ENCODE results near the gene C12orf56. TPM values are rescaled to one million over a fixed set of nuclear protein-coding genes. Genes with fewer than 3 reads are reported as not detected.

C12orf56 gene
- total and polyA plus RNA-seq, 2 donors (not counting 3 experiments of a cell fraction or from before 2014, with no cell fraction given): 0.06 TPM; not detected in 1

- intact Hi-C loops (cut with micrococcal nuclease) (loop anchor here (1.0 to 5.0 kb wide), 7 partner anchors 19 to 378 kb away; partner anchors contain the start of gene XPOT), dilution Hi-C loops (cut with MboI; ENCODE audit: extremely low pct_ligation_motif_present, low sequenced_read_pairs) (no loop called here)
- Histone ChIP-seq H2AFZ (ENCODE audit: low read depth, low read length) (peak overlapping the region; percentile 67), H3K4me3 (replicated peaks in 1 of 3; ENCODE audit: insufficient read depth in 1 of 3, low read depth in 1 of 3, low read length in 3 of 3) (peak overlapping the region; percentile 50 to 80 (median 67)), H3K36me3 (ENCODE audit: control insufficient read depth in 2 of 2, extremely low read depth in 1 of 2, insufficient read depth in 2 of 2, low read length in 2 of 2) (no peaks in the 10 kb centered on the region), H4K20me1 (replicated peaks; ENCODE audit: control insufficient read depth, extremely low read depth, insufficient read depth, low read length) (no peaks in the 10 kb centered on the region), H3K27ac (ENCODE audit: insufficient read depth, low read depth, low read length) (peak overlapping the region; percentile 80), H3K9me3 (replicated peaks; ENCODE audit: control insufficient read depth, insufficient read depth, low read length) (no peaks in the 10 kb centered on the region), H3K9me1 (replicated peaks; ENCODE audit: control insufficient read depth, extremely low read depth, insufficient read depth, low read length) (no peaks in the 10 kb centered on the region), H3K27me3 (ENCODE audit: control insufficient read depth in 2 of 2, insufficient read depth in 2 of 2, low read length in 2 of 2) (no peaks in the 10 kb centered on the region), H3K9ac (replicated peaks; ENCODE audit: extremely low read depth, insufficient read depth, low read length) (peak overlapping the region; percentile 89), H3K4me2 (ENCODE audit: insufficient read depth, low read length) (peak overlapping the region; percentile 84), H3K79me2 (ENCODE audit: control insufficient read depth, insufficient read depth, low read length) (no peaks in the 10 kb centered on the region), H3K4me1 (ENCODE audit: control insufficient read depth, extremely low read depth, insufficient read depth, low read length) (peaks cover 7% of the 10 kb centered on the region)
- FAIRE-seq: peak; percentile 73
- no peak for TF ChIP-seq MYC (IDR thresholded peaks at IDR 0.05; ENCODE audit: low read depth, low read length)
- ChIA-PET POLR2A (no interaction called here), CTCF (interaction anchor here (0.6 to 1.5 kb wide), 4 partner anchors 15 to 395 kb away, joined by 3 to 10 read pairs (median 3); partner anchors contain the start of genes C12orf56 and SRGAP1)
- peak; percentile 83 for DNase-seq (ENCODE audit: low read depth, low spot score)
- TSS peak; percentile 75 for BruUV-seq (replicated peaks)
These were observed 168.9 kb downstream of the C12orf56 start for GRCh38 chr12:64221651-64222008.

GRCh38 chr12:64220046-64220445 lies 170.5 kb downstream of the C12orf56 start:
- Histone ChIP-seq H3K4me2 (ENCODE audit: insufficient read depth, low read length) (no peak overlapping the region), H4K20me1 (replicated peaks; ENCODE audit: control insufficient read depth, extremely low read depth, insufficient read depth, low read length) (no peaks in the 10 kb centered on the region), H3K36me3 (ENCODE audit: control insufficient read depth in 2 of 2, extremely low read depth in 1 of 2, insufficient read depth in 2 of 2, low read length in 2 of 2) (no peaks in the 10 kb centered on the region), H3K9me3 (replicated peaks; ENCODE audit: control insufficient read depth, insufficient read depth, low read length) (no peaks in the 10 kb centered on the region), H3K27ac (ENCODE audit: insufficient read depth, low read depth, low read length) (no peak overlapping the region), H3K9ac (replicated peaks; ENCODE audit: extremely low read depth, insufficient read depth, low read length) (no peak overlapping the region), H3K4me1 (ENCODE audit: control insufficient read depth, extremely low read depth, insufficient read depth, low read length) (peaks cover 7% of the 10 kb centered on the region), H3K9me1 (replicated peaks; ENCODE audit: control insufficient read depth, extremely low read depth, insufficient read depth, low read length) (no peaks in the 10 kb centered on the region), H3K79me2 (ENCODE audit: control insufficient read depth, insufficient read depth, low read length) (no peaks in the 10 kb centered on the region), H3K4me3 (replicated peaks in 1 of 3; ENCODE audit: insufficient read depth in 1 of 3, low read depth in 1 of 3, low read length in 3 of 3) (no peak overlapping the region), H2AFZ (ENCODE audit: low read depth, low read length) (no peak overlapping the region), H3K27me3 (ENCODE audit: control insufficient read depth in 2 of 2, insufficient read depth in 2 of 2, low read length in 2 of 2) (no peaks in the 10 kb centered on the region)
- FAIRE-seq (no peak), DNase-seq (ENCODE audit: low read depth, low spot score) (no peak)
- ChIA-PET CTCF (interaction anchor here (1.5 kb wide), 1 partner anchor 39 kb away, joined by 4 read pairs; no protein-coding TSS in a partner anchor), POLR2A (no interaction called here)
- no TSS peak for BruUV-seq (replicated peaks)
- intact Hi-C loops (cut with micrococcal nuclease) (loop anchor here (2.0 to 5.0 kb wide), 2 partner anchors 17 to 323 kb away; no protein-coding TSS in a partner anchor), dilution Hi-C loops (cut with MboI; ENCODE audit: extremely low pct_ligation_motif_present, low sequenced_read_pairs) (no loop called here)
- TF ChIP-seq CTCF (IDR thresholded peaks at IDR 0.05; ENCODE audit: extremely low read depth in 1 of 2, insufficient read depth in 1 of 2, low read depth in 1 of 2, low read length in 2 of 2) (no peak), POLR2AphosphoS5 (IDR thresholded peaks at IDR 0.05; ENCODE audit: insufficient read depth, low read depth, low read length) (no peak), GATA2 (IDR thresholded peaks at IDR 0.05; ENCODE audit: insufficient read depth, insufficient read length, low read depth, low read length) (no peak), MAX (IDR thresholded peaks at IDR 0.05; ENCODE audit: insufficient read depth, insufficient read length) (no peak), MYC (IDR thresholded peaks at IDR 0.05; ENCODE audit: low read depth, low read length) (no peak), POLR2A (IDR thresholded peaks at IDR 0.05; ENCODE audit: low read depth, low read length) (no peak), FOS (IDR thresholded peaks at IDR 0.05; ENCODE audit: borderline replicate concordance, insufficient read depth, low read length) (no peak), EZH2 (IDR thresholded peaks at IDR 0.05; ENCODE audit: borderline replicate concordance, low read depth, low read length, severe bottlenecking) (no peak), JUN (IDR thresholded peaks at IDR 0.05; ENCODE audit: borderline replicate concordance, insufficient read depth, insufficient read length, low read depth) (no peak)
